Parathyroid adenoma (tissue), 2 donors: ENCODE results near the gene ITIH4.

ENCODE experiments used
- H2AFZ ChIP-seq: fragments of 300-600 bp; sonication (generic); one replicate; pipeline ENCODE4 v1.7.0; 2017; ENCODE audit warnings: antibody characterized with exemption, mild to moderate bottlenecking
- H3K27ac ChIP-seq: fragments of 300-600 bp; sonication (generic); one replicate; pipeline ENCODE4 v1.7.0; 2017
- H3K27me3 ChIP-seq: fragments of 300-600 bp; sonication (generic); one replicate; pipeline ENCODE4 v1.7.0; 2017; ENCODE audit warnings: low read length; ENCODE audit not compliant: control insufficient read depth, insufficient read depth
- H3K36me3 ChIP-seq: fragments of 300-600 bp; sonication (generic); one replicate; pipeline ENCODE4 v1.7.0; 2017; ENCODE audit warnings: low read length; ENCODE audit not compliant: control insufficient read depth, insufficient read depth
- H3K4me1 ChIP-seq: fragments of 300-600 bp; sonication (generic); one replicate; pipeline ENCODE4 v1.7.0; 2017; ENCODE audit warnings: control low read depth
- H3K4me2 ChIP-seq: fragments of 300-600 bp; sonication (generic); one replicate; pipeline ENCODE4 v1.7.0; 2017; ENCODE audit warnings: low read length
- H3K4me3 ChIP-seq: fragments of 300-600 bp; sonication (generic); one replicate; pipeline ENCODE4 v1.7.0; 2017; ENCODE audit warnings: low read depth, low read length
- H3K79me2 ChIP-seq: fragments of 300-600 bp; sonication (generic); one replicate; pipeline ENCODE4 v1.7.0; 2017; ENCODE audit warnings: control low read depth
- H3K9ac ChIP-seq: fragments of 300-600 bp; sonication (generic); one replicate; pipeline ENCODE4 v1.7.0; 2017; ENCODE audit warnings: mild to moderate bottlenecking
- H3K9me3 ChIP-seq: fragments of 300-600 bp; sonication (generic); one replicate; pipeline ENCODE4 v1.7.0; 2017; ENCODE audit warnings: low read length; ENCODE audit not compliant: control insufficient read depth
- CTCF ChIP-seq: fragments of 300-600 bp; sonication (generic); IDR thresholded peaks from one replicate; pipeline ENCODE4 v1.7.0; 2017; ENCODE audit warnings: antibody characterized with exemption, mild to moderate bottlenecking
- donor health status: primary hyperparathyroidism.

ITIH4 gene

GRCh38 chr3:52844290-52844975 is 14.0 kb upstream of the ITIH4 start:
- H3K9me3 ChIP-seq, result no peaks in the 10 kb centered on the region
- no peaks in the 10 kb centered on the region for H3K27me3 ChIP-seq
- no peak overlapping the region for H2AFZ ChIP-seq
- no peaks in the 10 kb centered on the region for H3K79me2 ChIP-seq
- H3K36me3 ChIP-seq, result no peaks in the 10 kb centered on the region
- H3K9ac ChIP-seq, result no peak overlapping the region
- H3K4me2 ChIP-seq, result no peak overlapping the region
- TF ChIP-seq CTCF, result no peak
- H3K27ac ChIP-seq, result no peak overlapping the region
- no peaks in the 10 kb centered on the region for H3K4me1 ChIP-seq
- H3K4me3 ChIP-seq, result no peak overlapping the region

GRCh38 chr3:52843881-52844280 is 13.4 kb upstream of the ITIH4 start:
- Histone ChIP-seq H3K4me1 (no peaks in the 10 kb centered on the region), H3K27me3 (no peaks in the 10 kb centered on the region), H3K9ac (no peak overlapping the region), H3K36me3 (no peaks in the 10 kb centered on the region), H3K79me2 (no peaks in the 10 kb centered on the region), H3K27ac (no peak overlapping the region), H3K4me2 (no peak overlapping the region), H3K9me3 (no peaks in the 10 kb centered on the region), H3K4me3 (no peak overlapping the region), H2AFZ (no peak overlapping the region)
- TF ChIP-seq CTCF, result no peak

GRCh38 chr3:52843108-52843865 is 12.8 kb upstream of the ITIH4 start:
- H3K9ac ChIP-seq, result no peak overlapping the region
- H3K4me2 ChIP-seq, result no peak overlapping the region
- no peak overlapping the region for H3K4me3 ChIP-seq
- no peak overlapping the region for H2AFZ ChIP-seq
- H3K9me3 ChIP-seq, result no peaks in the 10 kb centered on the region
- no peaks in the 10 kb centered on the region for H3K36me3 ChIP-seq
- no peak overlapping the region for H3K27ac ChIP-seq
- no peaks in the 10 kb centered on the region for H3K27me3 ChIP-seq
- H3K79me2 ChIP-seq, result no peaks in the 10 kb centered on the region
- no peak for TF ChIP-seq CTCF
- H3K4me1 ChIP-seq, result no peaks in the 10 kb centered on the region

- Histone ChIP-seq H3K27me3 (no peaks in the 10 kb centered on the region), H3K9me3 (no peaks in the 10 kb centered on the region), H2AFZ (no peak overlapping the region), H3K36me3 (no peaks in the 10 kb centered on the region), H3K79me2 (no peaks in the 10 kb centered on the region), H3K9ac (no peak overlapping the region), H3K27ac (no peak overlapping the region), H3K4me3 (no peak overlapping the region), H3K4me2 (no peak overlapping the region), H3K4me1 (no peaks in the 10 kb centered on the region)
- no peak for TF ChIP-seq CTCF
Measured at GRCh38 chr3:52842424-52842823, 12.0 kb upstream of the ITIH4 start.
